Activated B cell treated with CpG ODN at 0.5 μM for 24 hours (primary cell): ENCODE measurements around the gene WBP1L. TPM values are rescaled to one million over a fixed set of nuclear protein-coding genes. Genes with fewer than 3 reads are reported as not detected.
A peak's percentile ranks its signal among the peaks of the same experiment; 100 is the strongest.

Experiments used
- ATAC-seq: fragments of 200-7000 bp; cut with Tn5 transposase; one replicate; pipeline ENCODE4 v1.10.0; 2021; ENCODE audit warnings: low read depth, mild to moderate bottlenecking, moderate library complexity
- CTCF ChIA-PET: fragments of 350-600 bp; sonication (Branson Sonifier 250); formaldehyde crosslinking; loops from one replicate; lab custom pipeline; 2021; ENCODE audit warnings: antibody characterized with exemption; lab: Charles Lee
- POLR2A ChIA-PET: fragments of 350-600 bp; sonication (Branson Sonifier 250); formaldehyde crosslinking; loops from one replicate; lab custom pipeline; 2021; ENCODE audit warnings: antibody characterized with exemption; lab: Charles Lee
- DNase-seq: peaks from one replicate; pipeline ENCODE4 v3.0.0; 2022
- H3K27ac Mint-ChIP-seq: one replicate; pipeline ENCODE4 v1.8.0; 2020; ENCODE audit warnings: mixed read lengths
- H3K27me3 Mint-ChIP-seq: one replicate; pipeline ENCODE4 v1.8.0; 2021; ENCODE audit warnings: mixed read lengths
- H3K36me3 Mint-ChIP-seq: one replicate; pipeline ENCODE4 v1.8.0; 2021; ENCODE audit warnings: low read depth, mixed read lengths
- H3K4me1 Mint-ChIP-seq: one replicate; pipeline ENCODE4 v1.8.0; 2021; ENCODE audit warnings: mixed read lengths
- H3K4me3 Mint-ChIP-seq: one replicate; pipeline ENCODE4 v1.8.0; 2020; ENCODE audit warnings: mild to moderate bottlenecking, mixed read lengths
- H3K9me3 Mint-ChIP-seq: one replicate; pipeline ENCODE4 v1.8.0; 2020; ENCODE audit warnings: mixed read lengths
- intact Hi-C: fragments of 100-400 bp; cut with micrococcal nuclease; formaldehyde crosslinking; loops from one replicate; pipeline ENCODE4 v1.15.1; 2024
- total RNA-seq: library from RNA; stranded (reverse); gene quantifications from 2 replicates; pipeline ENCODE4 v1.2.3, GENCODE V29; 2022
- TF ChIP-seq, protein P1 (sequence below): fragments of 200-600 bp; IDR thresholded peaks from one replicate; pipeline ENCODE4 v1.8.0; 2022; ENCODE audit warnings: antibody characterized with exemption, mild to moderate bottlenecking

Gene WBP1L
- total RNA-seq, 1 donor from 2014 or later = 30.5 TPM

DNA sequence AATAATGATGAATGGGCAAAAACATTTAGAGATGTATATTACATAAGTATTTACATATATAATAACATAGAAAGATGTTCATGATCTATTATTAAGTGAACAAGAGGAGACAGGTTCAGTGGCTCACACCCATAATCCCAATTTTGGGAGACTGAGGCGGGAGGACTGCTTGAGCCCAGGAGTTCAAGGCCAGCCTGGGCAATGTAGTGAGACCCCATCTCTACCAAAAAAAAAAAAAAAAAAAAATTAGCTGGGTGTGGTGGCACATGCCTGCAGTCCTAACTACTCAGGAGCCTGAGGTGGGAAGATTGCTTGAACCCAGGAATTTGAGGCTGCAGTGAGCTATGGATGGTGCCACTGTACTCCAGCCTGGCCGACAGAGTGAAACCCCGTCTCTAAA lies 42.0 kb upstream of the WBP1L start:
- intact Hi-C loops = no loop called here
- no peaks in the 10 kb centered on the region for H3K27me3 Mint-ChIP-seq
- CTCF ChIA-PET = interaction anchor here (0.6 to 1.5 kb wide), 3 partner anchors 9 to 118 kb away, joined by 3 read pairs; no protein-coding TSS in a partner anchor
- TF ChIP-seq, protein P1, sequence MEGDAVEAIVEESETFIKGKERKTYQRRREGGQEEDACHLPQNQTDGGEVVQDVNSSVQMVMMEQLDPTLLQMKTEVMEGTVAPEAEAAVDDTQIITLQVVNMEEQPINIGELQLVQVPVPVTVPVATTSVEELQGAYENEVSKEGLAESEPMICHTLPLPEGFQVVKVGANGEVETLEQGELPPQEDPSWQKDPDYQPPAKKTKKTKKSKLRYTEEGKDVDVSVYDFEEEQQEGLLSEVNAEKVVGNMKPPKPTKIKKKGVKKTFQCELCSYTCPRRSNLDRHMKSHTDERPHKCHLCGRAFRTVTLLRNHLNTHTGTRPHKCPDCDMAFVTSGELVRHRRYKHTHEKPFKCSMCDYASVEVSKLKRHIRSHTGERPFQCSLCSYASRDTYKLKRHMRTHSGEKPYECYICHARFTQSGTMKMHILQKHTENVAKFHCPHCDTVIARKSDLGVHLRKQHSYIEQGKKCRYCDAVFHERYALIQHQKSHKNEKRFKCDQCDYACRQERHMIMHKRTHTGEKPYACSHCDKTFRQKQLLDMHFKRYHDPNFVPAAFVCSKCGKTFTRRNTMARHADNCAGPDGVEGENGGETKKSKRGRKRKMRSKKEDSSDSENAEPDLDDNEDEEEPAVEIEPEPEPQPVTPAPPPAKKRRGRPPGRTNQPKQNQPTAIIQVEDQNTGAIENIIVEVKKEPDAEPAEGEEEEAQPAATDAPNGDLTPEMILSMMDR = no peak
- H3K9me3 Mint-ChIP-seq = no peaks in the 10 kb centered on the region
- no peak overlapping the region for H3K27ac Mint-ChIP-seq
- no peaks in the 10 kb centered on the region for H3K4me1 Mint-ChIP-seq
- peaks cover 24% of the 10 kb centered on the region for H3K36me3 Mint-ChIP-seq
- no peak for ATAC-seq
- POLR2A ChIA-PET = interaction anchor here (0.5 to 1.2 kb wide), 3 partner anchors 9 to 33 kb away, joined by 3 to 9 read pairs (median 4); no protein-coding TSS in a partner anchor
- DNase-seq = no peak
- H3K4me3 Mint-ChIP-seq = no peak overlapping the region

DNA sequence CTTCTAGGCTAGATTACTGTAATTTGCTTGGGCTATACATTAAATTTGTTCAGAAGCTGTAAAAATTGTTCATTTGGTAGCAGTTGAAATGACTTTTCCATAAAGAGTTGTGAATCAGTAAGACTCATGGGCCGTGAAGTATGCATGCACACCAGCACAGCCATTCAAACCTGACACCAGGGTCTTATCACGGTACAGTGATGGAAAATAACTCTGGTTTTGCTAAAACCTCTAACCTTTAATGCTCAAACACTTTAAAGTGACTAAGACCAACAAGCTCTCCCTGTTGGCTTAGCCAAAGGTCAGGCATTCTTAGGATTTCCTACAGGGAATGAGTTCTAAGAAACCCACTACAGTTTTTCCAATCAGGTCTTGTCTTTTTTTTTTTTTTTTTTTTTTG lies 41.0 kb upstream of the WBP1L start:
- CTCF ChIA-PET = no interaction called here
- no peak overlapping the region for H3K27ac Mint-ChIP-seq
- DNase-seq = no peak
- no peaks in the 10 kb centered on the region for H3K9me3 Mint-ChIP-seq
- H3K27me3 Mint-ChIP-seq = no peaks in the 10 kb centered on the region
- H3K4me1 Mint-ChIP-seq = no peaks in the 10 kb centered on the region
- ATAC-seq = no peak
- peaks cover 18% of the 10 kb centered on the region for H3K36me3 Mint-ChIP-seq
- POLR2A ChIA-PET = no interaction called here
- H3K4me3 Mint-ChIP-seq = no peak overlapping the region
- TF ChIP-seq, protein P1 = no peak
- intact Hi-C loops = no loop called here

DNA sequence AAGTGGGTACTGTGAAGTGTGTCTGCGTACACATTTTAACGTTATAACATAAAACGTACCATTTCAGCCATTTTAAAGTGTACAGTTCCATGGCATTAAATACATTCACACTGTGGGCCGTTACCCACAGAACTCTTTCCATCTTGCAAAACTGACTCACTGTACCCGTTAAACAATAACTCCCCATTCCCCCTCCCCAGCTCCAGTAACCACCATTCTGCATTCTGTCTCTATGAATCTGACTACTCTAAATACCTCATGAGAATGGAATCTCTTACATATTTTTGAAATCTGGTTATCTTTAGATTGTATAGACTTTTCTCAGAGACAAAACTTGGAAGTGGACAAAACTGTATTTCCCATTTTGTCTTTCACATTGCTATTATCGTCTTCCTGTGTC lies 38.8 kb upstream of the WBP1L start:
- ChIA-PET POLR2A (interaction anchor here (1.0 kb wide), 1 partner anchor 59 kb away, joined by 3 read pairs; no protein-coding TSS in a partner anchor), CTCF (no interaction called here)
- Mint-ChIP-seq H3K36me3 (peaks cover 2% of the 10 kb centered on the region), H3K4me3 (no peak overlapping the region), H3K9me3 (no peaks in the 10 kb centered on the region), H3K27ac (no peak overlapping the region), H3K27me3 (no peaks in the 10 kb centered on the region), H3K4me1 (no peaks in the 10 kb centered on the region)
- no peak for ATAC-seq
- no peak for DNase-seq
- intact Hi-C loops = no loop called here
- TF ChIP-seq, protein P1 = no peak

DNA sequence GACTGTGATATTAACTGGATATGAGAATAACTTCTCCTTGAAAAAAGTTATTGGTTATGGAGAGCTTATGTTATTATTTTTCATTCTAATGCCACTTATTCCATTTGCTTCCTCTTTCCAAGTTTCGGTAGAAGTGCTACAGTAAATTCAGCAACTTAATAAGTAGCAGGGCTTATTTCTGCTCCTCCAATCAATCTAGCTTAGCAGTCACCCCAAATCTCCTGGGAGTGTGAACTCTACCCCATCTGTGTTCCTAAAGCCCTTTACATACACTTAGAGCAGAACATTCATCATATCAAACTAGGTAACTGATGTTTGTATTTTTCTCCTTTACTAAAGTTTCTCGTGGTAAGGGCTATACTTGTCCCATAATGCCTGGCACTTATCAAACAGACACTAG lies 38.2 kb upstream of the WBP1L start:
- Mint-ChIP-seq H3K4me1 (peaks cover under 1% of the 10 kb centered on the region), H3K9me3 (no peaks in the 10 kb centered on the region), H3K27ac (no peak overlapping the region), H3K27me3 (no peaks in the 10 kb centered on the region), H3K4me3 (no peak overlapping the region), H3K36me3 (peaks cover 2% of the 10 kb centered on the region)
- ATAC-seq = no peak
- intact Hi-C loops = no loop called here
- POLR2A ChIA-PET = interaction anchor here (1.0 kb wide), 1 partner anchor 60 kb away, joined by 3 read pairs; no protein-coding TSS in a partner anchor
- CTCF ChIA-PET = no interaction called here
- no peak for DNase-seq
- TF ChIP-seq, protein P1 = no peak

DNA sequence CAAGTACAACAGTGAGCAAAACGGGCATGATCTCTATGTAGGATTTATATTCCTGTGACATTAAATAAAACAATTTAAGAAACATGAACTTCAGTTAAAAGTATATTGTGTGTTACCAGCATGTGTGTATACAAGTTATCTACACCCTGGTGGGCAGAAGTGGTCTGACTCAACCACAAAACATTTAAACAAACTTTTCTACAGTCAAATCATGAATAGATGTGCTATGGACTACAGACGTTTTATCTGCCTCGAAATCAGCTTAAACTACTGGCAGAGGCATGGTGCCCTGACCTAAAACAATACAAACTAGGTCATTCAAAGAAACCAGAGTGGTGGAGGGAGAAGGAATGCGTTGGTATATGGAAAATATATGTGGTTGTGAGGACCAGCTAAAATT lies 33.1 kb upstream of the WBP1L start:
- ChIA-PET POLR2A (interaction anchor here (0.7 to 5.9 kb wide), 6 partner anchors 9 to 1589 kb away, joined by 3 to 137 read pairs (median 4); partner anchors contain the start of gene TRIM8), CTCF (interaction anchor here (0.9 to 1.4 kb wide), 2 partner anchors 9 to 66 kb away, joined by 3 to 5 read pairs; partner anchors contain the start of gene TRIM8)
- intact Hi-C loops = loop anchor here (5.0 kb wide), 3 partner anchors 33 to 482 kb away; partner anchors contain the start of genes CNNM2 and NT5C2
- DNase-seq (no peak), ATAC-seq (no peak)
- Mint-ChIP-seq H3K27me3 (no peaks in the 10 kb centered on the region), H3K27ac (peak overlapping the region; percentile 15), H3K9me3 (no peaks in the 10 kb centered on the region), H3K4me1 (peaks cover 36% of the 10 kb centered on the region), H3K4me3 (peak overlapping the region; percentile 3), H3K36me3 (peaks cover 7% of the 10 kb centered on the region)
- TF ChIP-seq, protein P1 = no peak
